GM12874 (cell line): Measurements from ENCODE around the gene MEMO1.

Source experiments
- TF ChIP-seq, protein P1 (sequence below): IDR thresholded peaks from 2 replicates; pipeline ENCODE4 v1.5.1; 2011; ENCODE audit warnings: low read depth, mild to moderate bottlenecking, control low read depth, low read length, moderate library complexity; ENCODE audit not compliant: insufficient read depth

MEMO1 gene

DNA sequence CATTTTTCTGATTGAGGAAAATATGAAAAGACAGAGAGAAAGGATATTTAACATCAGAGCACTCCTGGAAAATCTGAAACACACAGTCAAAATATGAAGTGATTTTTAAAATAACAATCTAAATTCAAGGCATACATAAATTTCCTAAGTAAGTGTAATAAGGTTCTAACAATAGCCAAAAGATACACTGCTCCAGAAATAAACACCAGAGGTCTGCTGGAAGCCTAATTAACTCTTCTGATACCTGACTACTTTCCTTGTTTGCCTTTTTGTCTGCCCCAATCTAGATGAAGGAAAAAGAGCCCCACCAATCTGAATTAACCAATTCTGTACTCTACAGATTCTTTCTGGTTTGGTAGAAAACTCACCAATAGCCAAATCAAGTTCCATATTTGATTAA is 87.1 kb downstream of the MEMO1 start:
- TF ChIP-seq, protein P1, sequence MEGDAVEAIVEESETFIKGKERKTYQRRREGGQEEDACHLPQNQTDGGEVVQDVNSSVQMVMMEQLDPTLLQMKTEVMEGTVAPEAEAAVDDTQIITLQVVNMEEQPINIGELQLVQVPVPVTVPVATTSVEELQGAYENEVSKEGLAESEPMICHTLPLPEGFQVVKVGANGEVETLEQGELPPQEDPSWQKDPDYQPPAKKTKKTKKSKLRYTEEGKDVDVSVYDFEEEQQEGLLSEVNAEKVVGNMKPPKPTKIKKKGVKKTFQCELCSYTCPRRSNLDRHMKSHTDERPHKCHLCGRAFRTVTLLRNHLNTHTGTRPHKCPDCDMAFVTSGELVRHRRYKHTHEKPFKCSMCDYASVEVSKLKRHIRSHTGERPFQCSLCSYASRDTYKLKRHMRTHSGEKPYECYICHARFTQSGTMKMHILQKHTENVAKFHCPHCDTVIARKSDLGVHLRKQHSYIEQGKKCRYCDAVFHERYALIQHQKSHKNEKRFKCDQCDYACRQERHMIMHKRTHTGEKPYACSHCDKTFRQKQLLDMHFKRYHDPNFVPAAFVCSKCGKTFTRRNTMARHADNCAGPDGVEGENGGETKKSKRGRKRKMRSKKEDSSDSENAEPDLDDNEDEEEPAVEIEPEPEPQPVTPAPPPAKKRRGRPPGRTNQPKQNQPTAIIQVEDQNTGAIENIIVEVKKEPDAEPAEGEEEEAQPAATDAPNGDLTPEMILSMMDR, result no peak

DNA sequence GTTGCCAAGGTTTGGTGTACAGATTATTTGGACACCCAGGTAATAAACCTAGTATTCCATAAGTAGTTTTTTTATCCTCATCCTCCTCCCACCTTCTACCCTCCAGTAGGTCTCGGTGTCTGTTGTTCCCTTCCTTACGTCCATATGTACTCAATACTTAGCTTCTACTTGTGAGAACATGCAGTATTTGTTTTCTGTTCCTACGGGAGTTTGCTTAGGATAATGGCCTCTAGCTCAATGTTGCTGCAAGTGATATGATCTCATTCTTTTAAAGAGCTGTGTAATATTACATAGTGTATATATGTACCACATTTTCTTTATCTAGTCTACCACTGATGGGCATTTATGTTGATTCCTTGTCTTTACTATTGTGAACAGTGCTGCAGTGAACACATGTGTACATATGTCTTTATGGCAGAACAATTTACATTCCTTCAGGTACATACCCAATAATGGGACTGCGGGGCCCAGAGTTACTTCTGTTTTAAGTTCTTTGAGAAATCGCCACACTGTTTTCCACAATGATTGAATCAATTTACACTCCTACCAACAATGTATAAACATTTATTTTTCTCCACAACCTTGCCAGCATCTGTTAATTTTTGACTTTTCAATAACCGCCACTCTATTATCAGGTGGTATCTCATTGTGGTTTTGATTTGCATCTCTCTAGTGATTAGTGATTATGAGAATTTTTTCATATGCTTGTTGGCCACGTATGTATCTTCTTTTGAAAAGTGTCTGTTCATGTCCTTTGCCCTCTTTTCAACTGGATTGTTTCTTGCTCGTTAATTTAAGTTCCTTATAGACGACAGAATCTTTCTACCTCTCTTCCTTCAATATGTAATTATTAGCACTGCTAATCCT is 88.0 kb downstream of the MEMO1 start:
- TF ChIP-seq, protein P1, result no peak

DNA sequence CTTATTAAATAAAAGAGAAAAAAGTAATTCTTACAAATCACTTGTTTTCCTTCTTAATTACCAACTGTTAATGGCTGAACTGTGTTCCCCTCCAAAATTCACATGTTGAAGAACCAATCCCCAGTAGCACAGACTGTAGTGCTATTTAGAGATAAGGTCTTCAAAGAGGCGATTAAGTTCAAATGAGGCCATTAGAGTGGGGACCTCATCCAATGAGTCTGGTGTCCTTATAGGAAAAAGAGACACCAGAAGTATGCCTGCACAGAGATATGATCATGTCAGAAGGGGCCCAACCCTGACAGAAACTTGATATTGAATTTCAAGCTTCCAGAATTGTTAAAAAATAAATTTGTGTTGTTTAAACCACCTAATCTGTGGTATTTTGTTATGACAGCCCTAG is 89.8 kb downstream of the MEMO1 start:
- TF ChIP-seq, protein P1, result no peak

DNA sequence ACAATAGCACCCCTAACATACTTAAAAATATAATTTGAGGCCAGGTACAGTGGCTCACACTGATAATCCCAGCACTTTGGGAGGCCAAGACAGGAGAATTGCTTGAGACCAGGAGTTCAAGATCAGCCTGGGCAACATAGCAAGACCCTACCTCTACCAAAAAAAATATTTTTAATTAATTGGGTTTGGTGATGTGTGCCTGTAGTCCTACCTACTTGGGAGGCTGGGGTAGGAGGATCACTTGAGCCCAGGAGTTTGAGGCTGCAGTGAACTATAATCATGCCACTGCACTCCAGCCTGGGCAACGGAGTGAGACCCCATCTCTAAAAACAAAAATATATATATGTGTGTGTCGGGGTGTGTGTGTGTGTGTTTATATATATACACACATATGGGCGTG is 91.3 kb downstream of the MEMO1 start:
- TF ChIP-seq, protein P1, result no peak

DNA sequence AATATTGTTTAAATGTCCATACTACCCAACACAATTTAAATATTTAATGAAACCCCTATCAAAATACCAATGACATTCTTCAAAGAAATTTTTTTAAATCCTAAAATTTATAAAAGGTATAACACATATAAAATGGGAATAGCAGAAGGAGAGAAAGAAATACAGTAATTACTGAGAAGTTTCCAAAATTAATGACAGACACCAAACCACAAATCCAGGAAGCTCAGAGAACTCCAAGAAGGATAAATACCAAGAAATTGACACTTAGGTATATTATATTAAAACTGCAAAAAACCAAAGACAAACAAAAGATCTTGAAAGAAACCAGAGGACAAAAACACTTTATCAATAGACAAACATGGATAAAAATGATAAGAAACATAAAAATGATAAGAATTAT is 101.1 kb downstream of the MEMO1 start:
- TF ChIP-seq, protein P1, result no peak

DNA sequence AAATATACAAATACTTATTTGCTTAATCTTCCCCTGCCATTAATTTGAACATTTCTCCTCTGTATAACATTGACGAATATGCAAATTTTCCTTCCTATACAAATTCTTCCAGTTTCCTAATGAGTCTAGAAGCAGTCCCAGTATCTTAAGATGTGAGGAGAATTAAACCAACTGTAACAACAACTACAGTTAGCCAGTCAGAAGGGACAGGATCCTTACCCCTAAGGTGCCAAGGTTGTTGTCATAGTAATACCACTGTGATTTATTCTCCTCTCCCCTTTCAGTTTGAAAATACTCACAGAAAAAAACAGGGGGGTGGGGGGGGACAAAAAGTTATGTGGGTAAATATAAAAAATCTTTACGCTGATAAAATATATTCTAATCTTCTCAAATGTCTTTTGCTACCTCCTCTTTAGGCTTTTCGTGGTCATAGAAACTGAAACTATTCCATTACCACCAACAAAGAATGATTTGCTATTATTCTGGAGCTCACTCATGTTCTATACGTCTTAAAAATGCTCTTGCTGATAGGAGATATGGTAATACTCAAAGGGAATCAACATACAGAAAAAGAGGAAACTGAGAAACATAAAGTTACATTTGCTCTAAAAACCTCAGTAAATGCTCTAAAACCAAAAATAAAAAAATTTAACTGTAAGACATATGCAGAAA is 107.6 kb downstream of the MEMO1 start:
- TF ChIP-seq, protein P1, result no peak

DNA sequence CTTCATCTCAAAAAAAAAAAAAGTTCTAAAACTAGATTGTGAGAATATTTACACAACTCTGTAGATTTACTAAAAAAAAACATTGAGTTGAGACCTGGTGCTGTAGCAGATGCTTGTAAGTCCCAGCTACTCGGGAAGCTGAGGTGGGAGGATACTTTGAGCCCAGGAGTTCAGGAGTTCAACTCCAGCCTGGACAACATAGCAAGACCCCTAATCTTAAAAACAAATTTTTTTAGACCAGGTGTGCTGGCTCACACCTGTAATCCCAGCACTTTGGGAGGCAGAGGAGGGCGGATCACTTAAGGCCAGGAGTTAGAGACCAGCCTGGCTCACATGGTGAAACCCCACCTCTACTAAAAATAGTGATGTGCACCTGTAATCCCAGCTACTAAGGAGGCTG is 108.9 kb downstream of the MEMO1 start:
- TF ChIP-seq, protein P1, result no peak
